Heart right ventricle (tissue), 16 donors: ENCODE measurements around the gene HLCS. TPM values are rescaled to one million over a fixed set of nuclear protein-coding genes. Genes with fewer than 3 reads are reported as not detected.

Experiments used
- ATAC-seq, 8 donors: fragments of 200-7000 bp; cut with Tn5 transposase; one replicate each; pipeline ENCODE4 v1.9.1; 2020; ENCODE audit warnings: mild to moderate bottlenecking in 8 of 8, moderate library complexity in 8 of 8, moderate number of reproducible peaks in 1 of 8
- DNase-seq, 2 donors: peaks; one replicate each; pipeline ENCODE4 v3.0.0-alpha.2; 2020
- H3K27ac ChIP-seq, 10 donors: fragments of 200-600 bp; sonication (generic) in 2 of 10; one replicate each; pipeline versions ENCODE4 v1.5.0 to v1.8.0; 2020 to 2022; ENCODE audit warnings: mild to moderate bottlenecking in 3 of 10
- H3K27me3 ChIP-seq, 7 donors: fragments of 200-600 bp; one replicate each; pipeline ENCODE4 v1.8.0; 2021 to 2022; ENCODE audit warnings: mild to moderate bottlenecking in 2 of 7
- H3K36me3 ChIP-seq, 9 donors: fragments of 200-600 bp; sonication (generic) in 1 of 9; one replicate each; pipeline versions ENCODE4 v1.5.0 to v1.8.0; 2020 to 2022; ENCODE audit warnings: mild to moderate bottlenecking in 2 of 9
- H3K4me1 ChIP-seq, 9 donors: fragments of 200-600 bp; sonication (generic) in 1 of 9; one replicate each; pipeline versions ENCODE4 v1.5.0 to v1.8.0; 2020 to 2022; ENCODE audit warnings: mild to moderate bottlenecking in 4 of 9
- H3K4me3 ChIP-seq, 10 donors: fragments of 200-600 bp; sonication (generic) in 2 of 10; one replicate each; pipeline versions ENCODE4 v1.5.0 to v1.8.0; 2020 to 2022; ENCODE audit warnings: mild to moderate bottlenecking in 7 of 10, moderate library complexity in 2 of 10
- H3K9me3 ChIP-seq, 11 donors: fragments of 200-600 bp in 10 of 11; sonication (generic) in 2 of 11; one replicate each; pipeline versions ENCODE4 v1.5.0 to v1.8.0; 2013 to 2022; ENCODE audit warnings: mild to moderate bottlenecking in 2 of 11, control low read depth in 1 of 11, moderate library complexity in 1 of 11
- CTCF ChIP-seq, 9 donors: fragments of 200-600 bp; sonication (generic) in 2 of 9; IDR thresholded peaks; one replicate each; pipeline versions ENCODE4 v1.5.0 to v1.8.0; 2021 to 2022; ENCODE audit warnings: antibody characterized with exemption in 9 of 9, mild to moderate bottlenecking in 5 of 9, moderate library complexity in 1 of 9
- WGBS, 2 donors: extraction: QIAGEN DNeasy Blood & Tissue Kit; methylation state at CpG; one replicate each; pipeline ENCODE4 v1.1.7; 2013; ENCODE audit warnings: inconsistent platforms in 1 of 2; 5-methylcytosine and 5-hydroxymethylcytosine counted together
- intact Hi-C, 10 donors: fragments of 100-400 bp; cut with DNase I; formaldehyde crosslinking; loops; one replicate each; pipeline versions ENCODE4 v1.11.1 to v1.14.2; 2022
- polyA plus RNA-seq, 2 donors: library from polyadenylated mRNA; stranded (reverse); fragments of 200-250 nt; gene quantifications; one replicate each; pipeline ENCODE4 v1.2.3, GENCODE V29; 2013
- total RNA-seq, 10 donors: library from RNA; stranded (reverse); fragmentation: NEBNext Ultra II Directional in 3 of 10; extraction: Animal tissue kit (Norgen Biotek cat#: 25700) in 3 of 10; gene quantifications; one replicate each; pipeline versions ENCODE4 v1.2.1 to v1.2.4, GENCODE V29; 2021 to 2023
- donor health status: Arrhythmogenic right ventricular cardiomyopathy.
- donor health status: ischemic (EF 13 %, LVEDD 7.1; RV severe dilation, severe dysfunction).
- donor health status: healthy with polysubstance abuse.
- donor health status: DM: no; HTN: yes; CAD: no.
- donor health status: DM: no; HTN: no; CAD: no.
- donor health status: ischemic (EF 25% LVEDD 6.9; RV normal size, moderate dysfunction).
- donor health status: ischemic (EF 25% LVEDD 5.7; RV mildly dilated, moderate dysfunction).
- donor health status: healthy.
- donor health status: DM: yes; HTN: yes; CAD: no.
- donor health status: Ischemic cardiomyopathy.
- donor health status: ischemic (EF 35%, LVEDD 5.7; RV mildly dilated, moderate dysfunction).
- donor health status: nonischemic (EF 11% LVEDD 7.7; RV severe dilation, severe dysfunction).
- donor health status: DM: yes; HTN: yes; CAD: no.
- donor health status: PGD.
- donor health status: ischemic (EF 29% LVEDD 5.4; RV normal size, mild dysfunction).
- donor health status: nonischemic (EF 23%, LVEDD 6.1; RV moderate dilation, normal function).

HLCS gene
- total and polyA plus RNA-seq, 12 donors: 2.0 to 9.6 (median 6.7) TPM

- ATAC-seq (no peak), DNase-seq (no peak)
- WGBS, 2 donors: 43 to 56% methylated on average over 1 of the region's 1 CpG
- no peak for TF ChIP-seq CTCF (IDR thresholded peaks at IDR 0.05)
- no peak overlapping the region for H3K4me3 ChIP-seq
- no peaks in the 10 kb centered on the region for H3K36me3 ChIP-seq
- H3K4me1 ChIP-seq: peaks cover 0 to 12% (median 0%) of the 10 kb centered on the region in 9 donors
- H3K27ac ChIP-seq: no peak overlapping the region
- H3K9me3 ChIP-seq: no peaks in the 10 kb centered on the region
- no peaks in the 10 kb centered on the region for H3K27me3 ChIP-seq
- intact Hi-C loops: loop anchor here in 8 of 10 donors (2.0 to 10.0 kb wide), 6 partner anchors 63 to 217 kb away; no protein-coding TSS in a partner anchor
These were observed 114.2 kb downstream of the HLCS start for GRCh38 chr21:36852293-36852692.

GRCh38 chr21:36851121-36851520 is 115.3 kb downstream of the HLCS start:
- Histone ChIP-seq H3K4me1 (peaks cover 0 to 17% (median 0%) of the 10 kb centered on the region in 9 donors), H3K27ac (no peak overlapping the region), H3K27me3 (no peaks in the 10 kb centered on the region), H3K4me3 (no peak overlapping the region), H3K36me3 (no peaks in the 10 kb centered on the region), H3K9me3 (no peaks in the 10 kb centered on the region)
- ATAC-seq (no peak), DNase-seq (no peak)
- no peak for TF ChIP-seq CTCF (IDR thresholded peaks at IDR 0.05)
- 93 to 95% methylated on average over 5 of the region's 5 CpGs for WGBS, 2 donors
- intact Hi-C loops: loop anchor here in 8 of 10 donors (5.0 to 10.0 kb wide), 5 partner anchors 64 to 216 kb away; no protein-coding TSS in a partner anchor

- Histone ChIP-seq H3K27me3 (no peaks in the 10 kb centered on the region), H3K36me3 (no peaks in the 10 kb centered on the region), H3K4me3 (no peak overlapping the region), H3K9me3 (no peaks in the 10 kb centered on the region), H3K27ac (no peak overlapping the region), H3K4me1 (peaks cover 0 to 17% (median 0%) of the 10 kb centered on the region in 9 donors)
- ATAC-seq (peak in 1 of 8 donors; percentile 59), DNase-seq (no peak)
- no peak for TF ChIP-seq CTCF (IDR thresholded peaks at IDR 0.05)
- intact Hi-C loops: loop anchor here in 8 of 10 donors (5.0 to 10.0 kb wide), 5 partner anchors 64 to 216 kb away; no protein-coding TSS in a partner anchor
- WGBS, 2 donors: 94 to 96% methylated on average over 8 of the region's 8 CpGs
These were observed 116.1 kb downstream of the HLCS start for GRCh38 chr21:36850372-36850771.

- intact Hi-C loops: loop anchor here in 9 of 10 donors (5.0 to 10.0 kb wide), 5 partner anchors 65 to 215 kb away; no protein-coding TSS in a partner anchor
- ATAC-seq: peak in 2 of 8 donors; percentile 14 to 47
- whole genome bisulfite sequencing, 2 donors: 76% methylated on average over 7 of the region's 7 CpGs
These were observed 116.9 kb downstream of the HLCS start for GRCh38 chr21:36849461-36850105.

More at GRCh38 chr21:36849461-36850105, 116.9 kb downstream of the HLCS start:
- Histone ChIP-seq H3K9me3 (no peaks in the 10 kb centered on the region), H3K27me3 (no peaks in the 10 kb centered on the region), H3K36me3 (no peaks in the 10 kb centered on the region), H3K4me1 (peaks cover 0 to 17% (median 0%) of the 10 kb centered on the region in 9 donors), H3K4me3 (no peak overlapping the region), H3K27ac (no peak overlapping the region)
- no peak for DNase-seq
- no peak for TF ChIP-seq CTCF (IDR thresholded peaks at IDR 0.05)
